ENCODE results near the gene ST8SIA5. TPM values are rescaled to one million over a fixed set of nuclear protein-coding genes. Genes with fewer than 3 reads are reported as not detected.

The ST8SIA5 gene
- total RNA-seq, 1 experiment from 2014 or later: 0.54 TPM

- TF ChIP-seq FOSL1 (IDR thresholded peaks at IDR 0.05; ENCODE audit: low read depth) (no peak), SRF (IDR thresholded peaks at IDR 0.05; ENCODE audit: low read depth) (no peak), CTCF (IDR thresholded peaks at IDR 0.05 in 2 of 3, conservative IDR thresholded peaks at IDR 0.05 in 1 of 3; ENCODE audit: borderline replicate concordance in 1 of 3, insufficient read depth in 1 of 3, low read depth in 2 of 3, low read length in 2 of 3) (no peak), EZH2phosphoT487 (IDR thresholded peaks at IDR 0.05; ENCODE audit: borderline replicate concordance) (no peak), POLR2A (IDR thresholded peaks at IDR 0.05; ENCODE audit: borderline replicate concordance, extremely low read depth, insufficient read depth, insufficient read length) (no peak)
Observed at GRCh38 chr18:46702471-46702870, 54.4 kb downstream of the ST8SIA5 start (continued).

- H3K4me3 ChIP-seq (replicated peaks in 1 of 2; ENCODE audit: low read depth in 1 of 2, low read length in 2 of 2): no peak overlapping the region
- POLR2A ChIA-PET: no interaction called here
- H3K36me3 ChIP-seq (ENCODE audit: control insufficient read depth in 1 of 2, insufficient read depth in 2 of 2, low read length in 2 of 2): no peaks in the 10 kb centered on the region
- no peaks in the 10 kb centered on the region for H4K20me1 ChIP-seq (ENCODE audit: insufficient read depth)
- H3K9me3 ChIP-seq (ENCODE audit: control insufficient read depth in 1 of 2, insufficient read depth in 1 of 2, low read depth in 1 of 2, low read length in 2 of 2): no peaks in the 10 kb centered on the region
- no peak for DNase-seq (ENCODE audit: low read depth, low spot score)
- no peak overlapping the region for H3K9ac ChIP-seq (ENCODE audit: low read length)
- no peak overlapping the region for H3K27ac ChIP-seq (ENCODE audit: low read depth, low read length)
- H3K4me2 ChIP-seq (ENCODE audit: low read length): no peak overlapping the region
- RAD21 ChIA-PET (ENCODE audit: low non-redundant PET in 1 of 2, low total read pairs in 2 of 2, uncharacterized antibody in 2 of 2, unreplicated experiment in 2 of 2): no interaction called here
- H3K9me2 ChIP-seq (ENCODE audit: insufficient read depth): no peaks in the 10 kb centered on the region
- H3K79me2 ChIP-seq (ENCODE audit: insufficient read depth, low read length): no peaks in the 10 kb centered on the region
- H3K4me1 ChIP-seq (ENCODE audit: control insufficient read depth in 1 of 2, insufficient read depth in 2 of 2, low read length in 2 of 2): no peaks in the 10 kb centered on the region
- ATAC-seq: no peak
- CTCF ChIA-PET: no interaction called here
- no peak overlapping the region for H2AFZ ChIP-seq (ENCODE audit: low read depth, low read length, poor library complexity, severe bottlenecking)
- no TSS peak for BruUV-seq (replicated peaks)
- no peaks in the 10 kb centered on the region for H3K27me3 ChIP-seq (ENCODE audit: insufficient read depth, low read length)
- intact Hi-C loops (cut with micrococcal nuclease): no loop called here
- TF ChIP-seq SRF (IDR thresholded peaks at IDR 0.05; ENCODE audit: low read depth): no peak
- no peak for TF ChIP-seq EZH2phosphoT487 (IDR thresholded peaks at IDR 0.05; ENCODE audit: borderline replicate concordance)
- no peak for TF ChIP-seq EGR1 (IDR thresholded peaks at IDR 0.05; ENCODE audit: low read depth)
- TF ChIP-seq ATF3 (IDR thresholded peaks at IDR 0.05): no peak
- no peak for TF ChIP-seq ZFX (IDR thresholded peaks at IDR 0.05)
- TF ChIP-seq CBX3 (IDR thresholded peaks at IDR 0.05; ENCODE audit: low read depth): no peak
- TF ChIP-seq YY1 (IDR thresholded peaks at IDR 0.05; ENCODE audit: extremely low read depth, insufficient replicate concordance, low read depth, low read length): no peak
- no peak for TF ChIP-seq JUND (IDR thresholded peaks at IDR 0.05)
- no peak for TF ChIP-seq CTCF (IDR thresholded peaks at IDR 0.05 in 2 of 3, conservative IDR thresholded peaks at IDR 0.05 in 1 of 3; ENCODE audit: borderline replicate concordance in 1 of 3, insufficient read depth in 1 of 3, low read depth in 2 of 3, low read length in 2 of 3)
- no peak for TF ChIP-seq ZNF274 (IDR thresholded peaks at IDR 0.05; ENCODE audit: low read depth, low read length)
- no peak for TF ChIP-seq SP1 (IDR thresholded peaks at IDR 0.05; ENCODE audit: low read depth)
- no peak for TF ChIP-seq REST (IDR thresholded peaks at IDR 0.05; ENCODE audit: low read depth)
- TF ChIP-seq POLR2AphosphoS5 (IDR thresholded peaks at IDR 0.05; ENCODE audit: low read depth, low read length): no peak
- no peak for TF ChIP-seq TCF7L2 (IDR thresholded peaks at IDR 0.05; ENCODE audit: borderline replicate concordance, extremely low read depth, insufficient read depth, insufficient read length)
Observed at GRCh38 chr18:46700066-46700824, 56.6 kb downstream of the ST8SIA5 start.

Measured in HCT116 (cell line).